Endometrial microvascular endothelial cells (primary cell): Measurements from ENCODE around the gene ACOT8. TPM values are rescaled to one million over a fixed set of nuclear protein-coding genes. Genes with fewer than 3 reads are reported as not detected.
"Not testable (repeated sequence)": the region's sequence is repeated elsewhere in the genome, so short reads cannot be mapped to it uniquely, and the experiment has no call there.

Source experiments
- in situ Hi-C: cut with HindIII; loops from 2 replicates; pipeline ENCODE4 v1.10.0; 2017; ENCODE audit warnings: low sequenced_read_pairs, low pct_unique_long_range_greater_than_20kb; ENCODE audit errors: inconsistent ontology term
- total RNA-seq: library from RNA; depleted of rRNA; stranded (reverse); fragments of >200 nt; gene quantifications from one replicate; pipeline ENCODE4 v1.2.3, GENCODE V29; 2015; ENCODE audit errors: inconsistent ontology term

The ACOT8 gene
- 75.9 TPM for total RNA-seq

GRCh38 chr20:45857114-45857881 lies at the start of gene ACOT8, which contains the start of gene ZSWIM3:
Gene ACOT8 (minus strand): TSS chr20:45857392. CDS start chr20:45857315, 77 bp downstream.
Gene ZSWIM3 (plus strand): TSS chr20:45857614. CDS start chr20:45857826, 212 bp downstream.
- in situ Hi-C loops, result no loop called here

GRCh38 chr20:45905505-45906079 lies 48.4 kb upstream of the ACOT8 start:
- in situ Hi-C loops, result no loop called here

GRCh38 chr20:45904583-45905504 lies 47.7 kb upstream of the ACOT8 start:
- in situ Hi-C loops, result no loop called here

GRCh38 chr20:45902199-45902701 lies 45.1 kb upstream of the ACOT8 start:
- in situ Hi-C loops, result no loop called here

GRCh38 chr20:45901332-45901731 lies 44.1 kb upstream of the ACOT8 start:
- in situ Hi-C loops, result not testable (repeated sequence)

- in situ Hi-C loops, result no loop called here
Measured at GRCh38 chr20:45899046-45899835, 42.0 kb upstream of the ACOT8 start.

- in situ Hi-C loops, result no loop called here
Measured at GRCh38 chr20:45898285-45898684, 41.1 kb upstream of the ACOT8 start.

- in situ Hi-C loops, result no loop called here
Measured at GRCh38 chr20:45897692-45898091, 40.5 kb upstream of the ACOT8 start.

- in situ Hi-C loops, result no loop called here
Measured at GRCh38 chr20:45897289-45897688, 40.1 kb upstream of the ACOT8 start.

GRCh38 chr20:45896641-45897161 lies 39.5 kb upstream of the ACOT8 start:
- in situ Hi-C loops, result no loop called here

GRCh38 chr20:45894797-45895196 lies 37.6 kb upstream of the ACOT8 start:
- in situ Hi-C loops, result no loop called here

- in situ Hi-C loops, result no loop called here
Measured at GRCh38 chr20:45893831-45894230, 36.6 kb upstream of the ACOT8 start.

GRCh38 chr20:45892828-45893500 lies 35.8 kb upstream of the ACOT8 start:
- in situ Hi-C loops, result no loop called here

- in situ Hi-C loops, result no loop called here
Measured at GRCh38 chr20:45892049-45892825, 35.0 kb upstream of the ACOT8 start.

GRCh38 chr20:45890985-45891983 lies 34.1 kb upstream of the ACOT8 start, which contains the start of the genes CTSA and NEURL2:
Gene CTSA (plus strand): TSS chr20:45891335. CDS start chr20:45891569, 234 bp downstream.
Gene NEURL2 (minus strand): TSS chr20:45891208. CDS start chr20:45890991, 217 bp downstream.
- in situ Hi-C loops, result no loop called here
